ENCODE results near the gene TIMM17A. TPM values are rescaled to one million over a fixed set of nuclear protein-coding genes. Genes with fewer than 3 reads are reported as not detected.
"Not testable (repeated sequence)": the region's sequence is repeated elsewhere in the genome, so short reads cannot be mapped to it uniquely, and the experiment has no call there.

TIMM17A gene
- polyA plus RNA-seq, 4 donors: 34.8 to 58.3 (median 45.5) TPM

DNA sequence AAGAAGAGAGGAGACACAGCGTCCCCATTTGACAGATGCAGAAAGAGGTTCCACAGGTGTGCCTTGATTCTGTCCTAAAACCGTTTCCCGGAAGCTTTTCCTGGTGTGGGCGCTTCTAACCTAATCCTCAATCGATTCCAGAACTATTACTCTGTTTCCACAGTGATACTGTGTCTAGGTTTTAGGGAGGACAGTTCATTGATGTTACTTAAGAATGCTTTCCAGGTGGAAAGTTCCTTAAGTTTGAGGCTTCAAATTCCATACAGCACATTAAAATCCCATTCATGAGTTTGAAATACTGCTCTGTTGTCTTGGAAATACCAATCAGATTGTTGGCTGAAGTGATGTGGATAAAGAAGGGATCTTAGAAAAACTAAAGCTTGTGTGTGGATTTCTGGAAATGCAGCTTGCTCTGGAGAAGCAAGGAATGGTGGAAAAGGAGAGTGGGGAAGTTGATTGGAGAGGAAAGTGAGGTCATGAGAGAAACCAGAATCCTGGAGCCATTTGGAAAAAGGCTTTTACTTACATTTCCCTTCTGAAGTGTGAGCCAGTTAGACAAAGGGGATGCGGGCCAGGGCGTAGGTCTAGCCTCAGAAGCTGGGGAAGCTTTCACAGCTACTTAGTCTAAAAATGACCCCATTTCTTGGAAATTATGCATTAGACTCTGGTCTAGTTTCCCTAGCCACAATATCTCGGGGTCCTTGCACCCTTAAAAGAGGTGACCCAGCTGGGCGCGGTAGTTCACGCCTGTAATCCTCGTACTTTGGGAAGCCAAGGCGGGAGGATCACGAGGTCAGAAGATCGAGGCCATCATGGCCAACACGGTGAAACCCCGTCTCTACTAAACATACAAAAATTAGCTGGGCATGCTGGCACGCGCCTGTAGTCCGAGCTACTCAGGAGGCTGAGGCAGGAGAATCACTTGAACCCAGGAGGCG, 61.8 kb downstream of the TIMM17A start:
- 26 to 66% (median 36%) methylated on average over 21 of the region's 21 CpGs for WGBS, 3 donors
- Histone ChIP-seq H3K9me3 (ENCODE audit: control insufficient read depth in 2 of 2, insufficient read depth in 1 of 2, low read depth in 1 of 2, low read length in 1 of 2) (no peaks in the 10 kb centered on the region), H3K36me3 (ENCODE audit: control insufficient read depth in 3 of 3, insufficient read depth in 2 of 3, low read depth in 1 of 3, low read length in 3 of 3) (peaks cover 0 to 52% (median 16%) of the 10 kb centered on the region in 3 donors), H3K4me3 (ENCODE audit: low read depth in 1 of 3, low read length in 3 of 3) (peak overlapping the region in 2 of 3 donors; percentile 89 to 96), H3K27me3 (ENCODE audit: control insufficient read depth in 3 of 3, insufficient read depth in 3 of 3, low read length in 3 of 3) (no peaks in the 10 kb centered on the region), H3K27ac (ENCODE audit: low read depth in 1 of 3, low read length in 2 of 3) (peak overlapping the region; percentile 90 to 98 (median 94)), H3K4me1 (ENCODE audit: control insufficient read depth in 3 of 3, insufficient read depth in 2 of 3, low read depth in 1 of 3, low read length in 2 of 3) (peaks cover 2 to 55% (median 2%) of the 10 kb centered on the region in 3 donors)
- FAIRE-seq (no peak), DNase-seq (peak; percentile 71 to 79)

GRCh38 chr1:202017749-202018467, 62.6 kb downstream of the TIMM17A start:
- Histone ChIP-seq H3K9me3 (ENCODE audit: control insufficient read depth in 2 of 2, insufficient read depth in 1 of 2, low read depth in 1 of 2, low read length in 1 of 2) (no peaks in the 10 kb centered on the region), H3K27me3 (ENCODE audit: control insufficient read depth in 3 of 3, insufficient read depth in 3 of 3, low read length in 3 of 3) (no peaks in the 10 kb centered on the region), H3K4me3 (ENCODE audit: low read depth in 1 of 3, low read length in 3 of 3) (peak overlapping the region in 2 of 3 donors; percentile 4 to 10), H3K27ac (ENCODE audit: low read depth in 1 of 3, low read length in 2 of 3) (peak overlapping the region; percentile 90 to 98 (median 94)), H3K36me3 (ENCODE audit: control insufficient read depth in 3 of 3, insufficient read depth in 2 of 3, low read depth in 1 of 3, low read length in 3 of 3) (peaks cover 0 to 44% (median 12%) of the 10 kb centered on the region in 3 donors), H3K4me1 (ENCODE audit: control insufficient read depth in 3 of 3, insufficient read depth in 2 of 3, low read depth in 1 of 3, low read length in 2 of 3) (peaks cover 2 to 62% (median 2%) of the 10 kb centered on the region in 3 donors)
- no peak for FAIRE-seq
- DNase-seq: peak; percentile 96
- WGBS, 3 donors: 14 to 43% (median 28%) methylated on average over 16 to 18 of the region's 18 CpGs

GRCh38 chr1:202018468-202019234, 63.3 kb downstream of the TIMM17A start:
- peak; percentile 94 to 96 for DNase-seq
- Histone ChIP-seq H3K4me3 (ENCODE audit: low read depth in 1 of 3, low read length in 3 of 3) (peak overlapping the region in 1 of 3 donors; percentile 10), H3K27ac (ENCODE audit: low read depth in 1 of 3, low read length in 2 of 3) (peak overlapping the region; percentile 90 to 98 (median 94)), H3K9me3 (ENCODE audit: control insufficient read depth in 2 of 2, insufficient read depth in 1 of 2, low read depth in 1 of 2, low read length in 1 of 2) (no peaks in the 10 kb centered on the region), H3K4me1 (ENCODE audit: control insufficient read depth in 3 of 3, insufficient read depth in 2 of 3, low read depth in 1 of 3, low read length in 2 of 3) (peaks cover 2 to 68% (median 5%) of the 10 kb centered on the region in 3 donors), H3K36me3 (ENCODE audit: control insufficient read depth in 3 of 3, insufficient read depth in 2 of 3, low read depth in 1 of 3, low read length in 3 of 3) (peaks cover 0 to 37% (median 5%) of the 10 kb centered on the region in 3 donors), H3K27me3 (ENCODE audit: control insufficient read depth in 3 of 3, insufficient read depth in 3 of 3, low read length in 3 of 3) (no peaks in the 10 kb centered on the region)
- WGBS, 3 donors: 11 to 38% (median 13%) methylated on average over 18 to 19 of the region's 19 CpGs
- FAIRE-seq: no peak

GRCh38 chr1:202019235-202019558, 63.9 kb downstream of the TIMM17A start:
- Histone ChIP-seq H3K4me1 (ENCODE audit: control insufficient read depth in 3 of 3, insufficient read depth in 2 of 3, low read depth in 1 of 3, low read length in 2 of 3) (peaks cover 2 to 71% (median 5%) of the 10 kb centered on the region in 3 donors), H3K36me3 (ENCODE audit: control insufficient read depth in 3 of 3, insufficient read depth in 2 of 3, low read depth in 1 of 3, low read length in 3 of 3) (peaks cover 0 to 31% (median 2%) of the 10 kb centered on the region in 3 donors), H3K27ac (ENCODE audit: low read depth in 1 of 3, low read length in 2 of 3) (peak overlapping the region; percentile 90 to 98 (median 94))
- not testable (repeated sequence) for H3K9me3 ChIP-seq (ENCODE audit: control insufficient read depth in 2 of 2, insufficient read depth in 1 of 2, low read depth in 1 of 2, low read length in 1 of 2); FAIRE-seq; DNase-seq; H3K27me3 ChIP-seq (ENCODE audit: control insufficient read depth in 3 of 3, insufficient read depth in 3 of 3, low read length in 3 of 3); H3K4me3 ChIP-seq (ENCODE audit: low read depth in 1 of 3, low read length in 3 of 3)
- WGBS, 3 donors: 46 to 72% (median 65%) methylated on average over 8 of the region's 8 CpGs

Other genes starting within 250 kb of the TIMM17A start
- gene IPO9, start 126.3 kb upstream of the TIMM17A start, polyA plus RNA-seq: 10 to 100 TPM in 2 of 4 donors, 1 to 10 TPM in 2; 7.0 to 26.0 (median 12.3) TPM
- 1 to 10 TPM in 3 of 4 donors, under 1 TPM in 1; 0.45 to 7.9 (median 4.2) TPM for gene SHISA4, start 66.6 kb upstream of the TIMM17A start, polyA plus RNA-seq
- 10 to 100 TPM in 1 of 4 donors, 1 to 10 TPM in 3; 1.1 to 39.6 (median 4.3) TPM for gene LMOD1, start 9.0 kb upstream of the TIMM17A start, polyA plus RNA-seq
- gene RNPEP, start 27.1 kb downstream of the TIMM17A start, polyA plus RNA-seq: 100 to 1,000 TPM in 2 of 4 donors, 10 to 100 TPM in 2; 61.8 to 183 (median 90.4) TPM
- gene ELF3, start 55.1 kb downstream of the TIMM17A start, polyA plus RNA-seq: 100 to 1,000 TPM; 261 to 708 (median 441) TPM
- under 1 TPM in 3 of 4 donors, not detected in 1; 0.10 to 0.37 (median 0.22) TPM for gene GPR37L1, start 167.4 kb downstream of the TIMM17A start, polyA plus RNA-seq
- gene ARL8A, start 189.2 kb downstream of the TIMM17A start, polyA plus RNA-seq: 10 to 100 TPM; 17.4 to 23.5 (median 22.6) TPM
- 1 to 10 TPM; 1.9 to 8.9 (median 2.8) TPM for gene PTPN7, start 205.1 kb downstream of the TIMM17A start, polyA plus RNA-seq
- 1 to 10 TPM in 1 of 4 donors, under 1 TPM in 2, not detected in 1; 0.27 to 1.0 (median 0.28) TPM for gene LGR6, start 238.3 kb downstream of the TIMM17A start, polyA plus RNA-seq